ENCODE data around the gene TCF3. TPM values are rescaled to one million over a fixed set of nuclear protein-coding genes. Genes with fewer than 3 reads are reported as not detected.

Gene TCF3
- total RNA-seq, 1 donor from 2014 or later = 123 TPM

GRCh38 chr19:1561236-1561842 is 91.1 kb downstream of the TCF3 start:
- Histone ChIP-seq H3K36me3 (ENCODE audit: control insufficient read depth, insufficient read depth, low read length) (peaks cover 3% of the 10 kb centered on the region), H3K4me3 (ENCODE audit: low read depth, low read length) (no peak overlapping the region), H3K27me3 (ENCODE audit: control insufficient read depth, insufficient read depth, low read length) (no peaks in the 10 kb centered on the region)
- no peak for DNase-seq (ENCODE audit: low read depth)
- TF ChIP-seq CTCF (IDR thresholded peaks at IDR 0.05; ENCODE audit: insufficient read depth, low read length, poor library complexity, severe bottlenecking) = no peak

- Histone ChIP-seq H3K27me3 (ENCODE audit: control insufficient read depth, insufficient read depth, low read length) (no peaks in the 10 kb centered on the region), H3K4me3 (ENCODE audit: low read depth, low read length) (no peak overlapping the region), H3K36me3 (ENCODE audit: control insufficient read depth, insufficient read depth, low read length) (peaks cover 3% of the 10 kb centered on the region)
- TF ChIP-seq CTCF (IDR thresholded peaks at IDR 0.05; ENCODE audit: insufficient read depth, low read length, poor library complexity, severe bottlenecking) = no peak
- no peak for DNase-seq (ENCODE audit: low read depth)
These were observed 92.0 kb downstream of the TCF3 start for GRCh38 chr19:1560286-1560882.

Other genes with a start within 250 kb of the TCF3 start
- 74.5 and 77.0 TPM in 2 replicates for gene DAZAP1, start 245.0 kb downstream of the TCF3 start, total RNA-seq
- gene RPS15, start 214.2 kb downstream of the TCF3 start, total RNA-seq = 1,778 and 3,178 TPM in 2 replicates
- not detected in 2 replicates for gene APC2, start 202.5 kb downstream of the TCF3 start, total RNA-seq
- gene C19orf25, start 173.4 kb downstream of the TCF3 start, total RNA-seq = 38.8 and 40.0 TPM in 2 replicates
- gene PCSK4, start 162.3 kb downstream of the TCF3 start, total RNA-seq = 1.6 and 5.5 TPM in 2 replicates
- gene REEP6, start 161.4 kb downstream of the TCF3 start, total RNA-seq = 8.7 and 9.7 TPM in 2 replicates
- gene ADAMTSL5, start 139.6 kb downstream of the TCF3 start, total RNA-seq = 0.58 and 1.8 TPM in 2 replicates
- not detected in 2 replicates for gene PLK5, start 128.5 kb downstream of the TCF3 start, total RNA-seq
- 90.9 and 112 TPM in 2 replicates for gene MEX3D, start 84.3 kb downstream of the TCF3 start, total RNA-seq
- gene MBD3, start 59.8 kb downstream of the TCF3 start, total RNA-seq = 118 and 130 TPM in 2 replicates
- 77.8 and 84.6 TPM in 2 replicates for gene UQCR11, start 47.2 kb downstream of the TCF3 start, total RNA-seq
- gene ONECUT3, start 100.9 kb upstream of the TCF3 start, total RNA-seq = not detected in 2 replicates
- gene ATP8B3, start 159.7 kb upstream of the TCF3 start, total RNA-seq = 0.96 TPM in 2 replicates
- 18.8 and 32.1 TPM in 2 replicates for gene REXO1, start 195.9 kb upstream of the TCF3 start, total RNA-seq
- 11.4 and 15.3 TPM in 2 replicates for gene KLF16, start 211.0 kb upstream of the TCF3 start, total RNA-seq
- 54.1 and 66.7 TPM in 2 replicates for gene ABHD17A, start 232.9 kb upstream of the TCF3 start, total RNA-seq